Smooth muscle cell of trachea (primary cell): ENCODE results near the gene LRFN5. TPM values are rescaled to one million over a fixed set of nuclear protein-coding genes. Genes with fewer than 3 reads are reported as not detected.

ENCODE experiments used
- total RNA-seq: library from RNA; depleted of rRNA; stranded (reverse); fragments of >200 nt; gene quantifications from 2 replicates; pipeline ENCODE4 v1.2.1, GENCODE V29; 2014

Gene LRFN5
- total RNA-seq: 4.9 and 26.3 TPM in 2 replicates

DNA sequence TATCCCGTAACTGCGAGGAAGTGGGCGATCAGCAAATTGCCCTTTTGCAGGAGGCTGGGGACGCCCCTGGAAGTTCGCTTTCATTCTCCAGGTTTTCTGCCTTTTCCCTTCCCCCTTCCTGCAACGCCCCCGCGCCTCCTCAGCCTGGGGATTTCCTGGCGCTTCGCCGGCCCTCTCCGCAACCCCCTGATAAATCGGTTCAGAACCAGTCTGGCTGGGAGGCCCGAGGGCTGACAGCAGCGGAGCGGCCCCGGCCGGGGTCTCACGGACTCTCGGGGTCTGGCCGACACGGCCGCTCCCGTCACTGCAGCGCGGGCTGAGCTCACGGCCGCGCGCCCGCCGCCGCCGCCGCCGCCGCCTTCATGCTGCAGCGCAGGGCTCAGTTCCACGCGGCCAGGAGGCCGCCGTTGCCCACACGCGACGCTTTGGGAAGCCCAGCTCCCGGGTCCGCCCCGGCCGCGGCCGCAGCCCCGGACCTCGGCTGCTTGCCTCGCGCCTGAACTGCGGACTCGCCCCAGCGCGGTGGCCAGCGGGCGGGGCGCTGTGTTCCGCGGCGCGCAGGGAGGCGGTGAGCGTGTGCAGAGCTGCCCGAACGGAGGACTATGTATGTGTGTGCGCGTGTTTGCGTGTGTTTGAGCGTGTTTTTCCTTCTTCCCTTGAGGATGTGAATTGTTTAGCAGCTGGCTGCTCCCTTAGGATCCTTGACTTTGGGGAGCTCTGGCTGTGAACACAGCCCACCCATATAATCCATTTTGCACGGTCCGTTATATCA lies at the start of gene LRFN5:
Gene LRFN5 (plus strand): TSS at position 345 of the 772 bp plus-strand sequence.

